ENCODE results near the gene PTPRD. TPM values are rescaled to one million over a fixed set of nuclear protein-coding genes. Genes with fewer than 3 reads are reported as not detected.

The PTPRD gene
- total and polyA plus RNA-seq, 5 experiments from 2014 or later = not detected

- Mint-ChIP-seq H3K9me3 (no peaks in the 10 kb centered on the region), H3K36me3 (no peaks in the 10 kb centered on the region), H3K27ac (no peak overlapping the region), H3K4me1 (no peaks in the 10 kb centered on the region), H3K4me3 (no peak overlapping the region), H3K27me3 (peaks cover 0 to 4% (median 1%) of the 10 kb centered on the region in 5 donors)
- no peak for DNase-seq
- POLR2A ChIA-PET = no interaction called here
- no peak for ATAC-seq
These were observed 2155.7 kb downstream of the PTPRD start for GRCh38 chr9:8457055-8457454.

GRCh38 chr9:8456344-8456743 lies 2156.5 kb downstream of the PTPRD start:
- no peaks in the 10 kb centered on the region for H3K36me3 Mint-ChIP-seq
- H3K27me3 Mint-ChIP-seq = peaks cover 0 to 2% (median 1%) of the 10 kb centered on the region in 5 donors
- no peak overlapping the region for H3K27ac Mint-ChIP-seq
- POLR2A ChIA-PET = no interaction called here
- ATAC-seq (no peak), DNase-seq (no peak)
- H3K4me3 Mint-ChIP-seq = no peak overlapping the region
- no peaks in the 10 kb centered on the region for H3K9me3 Mint-ChIP-seq
- H3K4me1 Mint-ChIP-seq = no peaks in the 10 kb centered on the region

GRCh38 chr9:8450810-8451545 lies 2161.8 kb downstream of the PTPRD start:
- Mint-ChIP-seq H3K4me3 (no peak overlapping the region), H3K4me1 (no peaks in the 10 kb centered on the region), H3K27me3 (peaks cover 0 to 2% (median 0%) of the 10 kb centered on the region in 5 donors), H3K27ac (no peak overlapping the region), H3K36me3 (no peaks in the 10 kb centered on the region), H3K9me3 (no peaks in the 10 kb centered on the region)
- ATAC-seq = no peak
- DNase-seq = no peak
- POLR2A ChIA-PET = no interaction called here

GRCh38 chr9:8448226-8448625 lies 2164.6 kb downstream of the PTPRD start:
- H3K27ac Mint-ChIP-seq = no peak overlapping the region
- no peaks in the 10 kb centered on the region for H3K9me3 Mint-ChIP-seq
- no peaks in the 10 kb centered on the region for H3K4me1 Mint-ChIP-seq
- DNase-seq (no peak), ATAC-seq (no peak)
- no peak overlapping the region for H3K4me3 Mint-ChIP-seq
- H3K36me3 Mint-ChIP-seq = no peaks in the 10 kb centered on the region
- peaks cover 0 to 2% (median 0%) of the 10 kb centered on the region in 5 donors for H3K27me3 Mint-ChIP-seq
- POLR2A ChIA-PET = no interaction called here

GRCh38 chr9:8447601-8448000 lies 2165.2 kb downstream of the PTPRD start:
- Mint-ChIP-seq H3K9me3 (no peaks in the 10 kb centered on the region), H3K36me3 (no peaks in the 10 kb centered on the region), H3K4me3 (no peak overlapping the region), H3K4me1 (no peaks in the 10 kb centered on the region), H3K27ac (no peak overlapping the region), H3K27me3 (peaks cover 0 to 1% (median 0%) of the 10 kb centered on the region in 5 donors)
- ATAC-seq (no peak), DNase-seq (no peak)
- POLR2A ChIA-PET = no interaction called here

GRCh38 chr9:8437876-8438275 lies 2174.9 kb downstream of the PTPRD start:
- no peak overlapping the region for H3K27ac Mint-ChIP-seq
- POLR2A ChIA-PET = no interaction called here
- no peak overlapping the region for H3K4me3 Mint-ChIP-seq
- no peaks in the 10 kb centered on the region for H3K9me3 Mint-ChIP-seq
- no peaks in the 10 kb centered on the region for H3K27me3 Mint-ChIP-seq
- no peaks in the 10 kb centered on the region for H3K4me1 Mint-ChIP-seq
- no peak for DNase-seq
- H3K36me3 Mint-ChIP-seq = no peaks in the 10 kb centered on the region
- ATAC-seq = no peak

DNA sequence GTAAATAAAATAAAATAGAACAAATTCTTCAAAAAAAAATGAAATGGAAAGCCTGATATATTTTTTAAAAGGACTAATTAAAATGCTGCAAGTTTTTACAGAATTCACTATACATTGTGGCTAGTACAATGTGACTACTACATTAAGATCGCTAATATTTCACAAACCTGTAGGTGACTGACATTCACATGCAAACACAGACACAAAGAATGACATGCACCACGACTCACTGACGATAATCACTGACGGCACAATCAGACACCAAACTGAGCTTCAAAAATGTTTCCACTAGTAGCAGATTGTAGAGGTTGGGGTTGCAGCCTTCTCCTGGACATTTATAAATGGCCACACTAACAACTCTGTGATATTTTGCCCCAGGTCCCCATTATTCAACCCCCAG lies 2175.5 kb downstream of the PTPRD start:
- H3K4me3 Mint-ChIP-seq = no peak overlapping the region
- POLR2A ChIA-PET = no interaction called here
- no peak for ATAC-seq

DNA sequence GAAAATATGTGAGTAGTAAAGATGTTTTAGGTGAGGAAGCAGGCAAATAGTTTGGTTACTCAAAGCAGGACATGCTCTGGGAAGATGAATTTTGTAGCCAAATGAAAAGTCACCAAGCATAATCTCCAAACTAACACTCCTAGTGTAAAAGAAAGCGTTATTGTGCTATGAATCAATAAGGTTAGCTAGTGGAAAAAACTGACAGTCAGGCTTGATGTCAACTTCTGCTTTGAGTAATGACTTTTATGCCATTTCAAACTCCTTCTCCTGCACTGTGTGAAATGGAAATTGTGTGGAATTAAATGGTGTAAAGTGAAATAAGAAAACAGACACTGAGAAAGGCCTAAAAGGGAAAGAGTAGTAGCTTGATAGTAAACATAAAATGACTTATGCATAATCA lies 2176.0 kb downstream of the PTPRD start:
- no peak overlapping the region for H3K27ac Mint-ChIP-seq
- no peaks in the 10 kb centered on the region for H3K9me3 Mint-ChIP-seq
- H3K36me3 Mint-ChIP-seq = no peaks in the 10 kb centered on the region
- ATAC-seq (no peak), DNase-seq (no peak)
- no peaks in the 10 kb centered on the region for H3K4me1 Mint-ChIP-seq
- no peak overlapping the region for H3K4me3 Mint-ChIP-seq
- no peaks in the 10 kb centered on the region for H3K27me3 Mint-ChIP-seq
- POLR2A ChIA-PET = no interaction called here

More for the DNA sequence above, 2175.5 kb downstream of the PTPRD start:
- DNase-seq = no peak
- Mint-ChIP-seq H3K4me1 (no peaks in the 10 kb centered on the region), H3K27me3 (no peaks in the 10 kb centered on the region), H3K36me3 (no peaks in the 10 kb centered on the region), H3K9me3 (no peaks in the 10 kb centered on the region), H3K27ac (no peak overlapping the region)

DNA sequence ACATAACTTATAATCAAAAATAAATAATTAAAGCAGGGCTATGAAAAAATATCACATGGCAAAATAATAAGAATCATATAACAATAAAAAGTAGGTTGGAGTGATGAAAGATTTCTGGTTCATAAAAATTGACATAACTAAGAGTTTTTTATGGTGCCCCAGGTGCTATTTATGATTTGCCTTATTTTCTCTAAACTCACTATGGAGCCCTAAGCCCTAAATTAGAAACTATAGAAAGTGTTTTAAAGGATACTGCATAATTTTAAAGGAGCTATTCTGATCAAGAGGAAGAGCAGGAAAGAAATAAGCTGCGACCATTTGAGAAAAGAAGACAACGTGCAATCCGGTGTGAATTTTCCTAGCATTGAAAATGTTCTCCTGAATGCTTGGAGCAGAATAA lies 2178.2 kb downstream of the PTPRD start:
- Mint-ChIP-seq H3K36me3 (no peaks in the 10 kb centered on the region), H3K27ac (no peak overlapping the region), H3K27me3 (peaks cover 0 to 1% (median 0%) of the 10 kb centered on the region in 5 donors), H3K4me1 (peaks cover 7 to 14% (median 12%) of the 10 kb centered on the region in 4 donors), H3K9me3 (no peaks in the 10 kb centered on the region), H3K4me3 (no peak overlapping the region)
- no peak for ATAC-seq
- DNase-seq = no peak
- POLR2A ChIA-PET = no interaction called here

DNA sequence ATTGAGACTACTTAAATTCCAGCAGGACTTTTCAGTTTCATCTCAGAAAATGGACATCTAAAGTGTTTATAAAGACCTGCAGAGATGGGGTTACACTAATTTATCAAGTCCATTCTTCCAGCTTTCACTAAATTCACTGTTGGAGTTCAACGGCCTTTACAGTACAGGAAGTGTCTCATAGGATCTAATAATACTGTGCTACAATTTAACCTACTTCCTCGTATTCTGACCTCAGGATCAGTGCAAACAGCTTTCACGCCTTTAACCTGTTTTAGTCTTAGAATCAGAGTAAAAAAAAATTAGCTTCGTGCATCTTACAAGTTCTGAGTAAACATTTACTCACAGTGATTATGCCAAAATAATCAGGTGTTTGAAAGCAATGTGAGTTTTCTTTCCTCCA lies 2180.6 kb downstream of the PTPRD start:
- DNase-seq (no peak), ATAC-seq (no peak)
- Mint-ChIP-seq H3K27ac (no peak overlapping the region), H3K4me3 (no peak overlapping the region), H3K36me3 (no peaks in the 10 kb centered on the region), H3K27me3 (peaks cover 0 to 1% (median 0%) of the 10 kb centered on the region in 5 donors), H3K4me1 (peaks cover 7 to 34% (median 31%) of the 10 kb centered on the region in 4 donors), H3K9me3 (no peaks in the 10 kb centered on the region)
- POLR2A ChIA-PET = no interaction called here

DNA sequence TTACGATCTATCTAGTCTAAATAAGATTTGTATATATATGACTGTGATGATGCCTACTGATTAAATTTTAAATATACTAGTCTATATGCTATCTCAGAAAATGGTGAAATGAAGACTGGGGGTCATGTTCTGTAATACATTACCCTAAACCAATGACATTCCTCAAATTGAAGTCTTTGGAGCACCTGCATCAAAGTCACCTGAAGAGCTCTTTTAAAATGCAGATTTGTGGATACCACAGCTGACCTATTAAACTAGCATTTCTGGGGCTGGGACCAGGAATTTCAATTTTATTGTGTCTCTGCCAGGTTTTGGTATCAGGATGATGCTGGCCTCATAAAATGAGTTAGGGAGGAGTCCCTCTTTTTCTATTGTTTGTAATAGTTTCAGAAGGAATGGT lies 2181.3 kb downstream of the PTPRD start:
- H3K9me3 Mint-ChIP-seq = no peaks in the 10 kb centered on the region
- POLR2A ChIA-PET = no interaction called here
- DNase-seq (no peak), ATAC-seq (no peak)
- no peak overlapping the region for H3K27ac Mint-ChIP-seq
- peaks cover 0 to 1% (median 0%) of the 10 kb centered on the region in 5 donors for H3K27me3 Mint-ChIP-seq
- peaks cover 7 to 34% (median 31%) of the 10 kb centered on the region in 4 donors for H3K4me1 Mint-ChIP-seq
- no peak overlapping the region for H3K4me3 Mint-ChIP-seq
- H3K36me3 Mint-ChIP-seq = no peaks in the 10 kb centered on the region

DNA sequence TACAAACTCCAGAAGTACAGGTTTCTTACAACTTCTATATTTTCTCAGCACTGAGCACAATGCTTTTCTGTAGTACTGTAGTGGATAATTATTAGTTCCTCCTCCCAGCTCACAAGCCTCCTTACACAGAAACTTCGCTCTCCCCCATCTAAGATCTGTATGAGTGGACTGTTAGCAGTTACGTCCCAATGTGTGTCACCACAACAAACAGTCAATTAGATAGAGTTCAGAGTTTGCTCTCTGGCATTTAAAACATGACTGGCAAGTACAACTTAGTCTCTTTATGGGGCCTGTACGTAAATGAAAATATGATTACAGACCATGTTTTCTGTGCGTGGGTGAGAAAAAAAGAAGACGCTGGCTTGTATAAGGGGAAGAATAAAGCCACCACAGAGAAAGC lies 2181.9 kb downstream of the PTPRD start:
- ATAC-seq = peak in 1 of 2 donors; percentile 40
- Mint-ChIP-seq H3K4me3 (peak overlapping the region in 5 of 10 donors; percentile 1 to 41 (median 11)), H3K36me3 (no peaks in the 10 kb centered on the region), H3K27ac (peak overlapping the region in 4 of 10 donors; percentile 2 to 23 (median 10)), H3K4me1 (peaks cover 7 to 34% (median 31%) of the 10 kb centered on the region in 4 donors), H3K9me3 (no peaks in the 10 kb centered on the region), H3K27me3 (peaks cover 0 to 1% (median 0%) of the 10 kb centered on the region in 5 donors)
- no peak for DNase-seq
- POLR2A ChIA-PET = no interaction called here

- peak overlapping the region in 2 of 10 donors; percentile 1 to 32 for H3K27ac Mint-ChIP-seq
- no peaks in the 10 kb centered on the region for H3K36me3 Mint-ChIP-seq
- no peaks in the 10 kb centered on the region for H3K9me3 Mint-ChIP-seq
- ATAC-seq = peak; percentile 42 to 45
- H3K4me3 Mint-ChIP-seq = peak overlapping the region in 2 of 10 donors; percentile 5 to 15
- DNase-seq = peak in 1 of 10 donors; percentile 11
- peaks cover 7 to 34% (median 31%) of the 10 kb centered on the region in 4 donors for H3K4me1 Mint-ChIP-seq
- H3K27me3 Mint-ChIP-seq = peaks cover 0 to 1% (median 0%) of the 10 kb centered on the region in 5 donors
- POLR2A ChIA-PET = interaction anchor here (0.6 kb wide), 1 partner anchor 176 kb away, joined by 3 read pairs; no protein-coding TSS in a partner anchor
These were observed 2183.0 kb downstream of the PTPRD start for GRCh38 chr9:8429768-8430167.

DNA sequence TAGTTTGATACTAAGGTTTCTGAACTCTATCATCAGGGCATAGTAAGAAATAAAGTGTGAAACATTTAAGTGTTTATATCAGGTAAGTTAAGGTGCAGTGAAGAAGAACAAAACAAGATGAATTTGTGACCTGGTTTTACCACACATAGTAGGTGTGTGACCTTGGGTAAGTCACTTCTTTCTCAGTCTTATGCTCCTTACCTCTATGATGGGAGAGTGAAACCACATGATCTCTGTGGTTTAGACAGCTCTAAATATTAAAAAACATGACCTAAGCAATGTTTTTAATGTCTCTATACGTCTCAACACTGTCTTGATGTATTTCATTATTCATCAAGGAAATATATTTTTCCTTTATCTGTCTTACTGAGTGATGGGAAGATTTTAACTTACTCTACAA lies 2183.6 kb downstream of the PTPRD start:
- ATAC-seq = no peak
- Mint-ChIP-seq H3K4me1 (peaks cover 7 to 34% (median 31%) of the 10 kb centered on the region in 4 donors), H3K4me3 (peak overlapping the region in 2 of 10 donors; percentile 2 to 5), H3K27ac (peak overlapping the region in 2 of 10 donors; percentile 28 to 32), H3K9me3 (no peaks in the 10 kb centered on the region), H3K27me3 (peaks cover 0 to 1% (median 0%) of the 10 kb centered on the region in 5 donors), H3K36me3 (no peaks in the 10 kb centered on the region)
- POLR2A ChIA-PET = no interaction called here
- DNase-seq = no peak

Data from naive thymus-derived CD8-positive, alpha-beta T cell (primary cell).